Activated T-cell treated with anti-CD3 and anti-CD28 coated beads for 1 hour (primary cell): ENCODE data around the gene IL32.

Source experiments
- DNase-seq: peaks from one replicate; pipeline ENCODE4 v3.0.0-alpha.2; 2020; ENCODE audit warnings: low read depth

The IL32 gene

DNA sequence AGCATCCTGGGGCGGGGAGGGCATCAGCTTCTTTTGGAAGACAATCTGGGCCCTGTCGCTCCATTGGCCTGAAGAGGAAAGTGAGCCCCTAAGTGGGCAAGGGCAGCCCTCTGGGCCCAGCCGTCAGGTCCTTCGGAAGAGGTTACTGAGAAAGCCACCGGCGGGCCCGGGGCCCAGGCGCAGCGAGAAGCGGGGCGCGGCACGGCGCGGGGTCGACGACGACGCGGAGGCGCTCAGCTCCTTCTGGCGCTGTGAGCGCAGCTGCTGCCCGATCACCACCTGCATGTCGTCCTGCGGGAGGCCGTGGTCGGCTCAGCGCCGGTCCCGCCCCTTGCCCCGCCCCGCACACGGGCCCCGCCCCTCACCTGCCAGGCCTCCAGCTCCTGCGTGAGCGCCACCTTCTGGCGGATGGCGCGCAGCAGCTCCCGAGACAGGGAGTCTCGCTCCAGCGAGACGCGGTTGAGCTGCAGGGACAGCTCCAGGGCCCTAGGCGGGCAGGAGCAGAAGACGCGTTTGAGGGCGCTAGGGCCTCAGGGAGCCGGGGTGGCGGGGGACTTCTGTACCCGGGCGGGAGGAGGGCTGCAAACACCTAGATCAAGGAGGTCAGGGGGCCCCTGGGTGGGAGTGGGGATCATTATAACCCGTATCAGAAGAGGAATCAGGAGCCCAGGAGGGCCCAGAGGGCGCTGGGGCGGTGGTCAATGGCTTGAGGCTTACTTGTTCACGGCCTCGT lies 37.3 kb upstream of the IL32 start:
- peak; percentile 85 for DNase-seq

DNA sequence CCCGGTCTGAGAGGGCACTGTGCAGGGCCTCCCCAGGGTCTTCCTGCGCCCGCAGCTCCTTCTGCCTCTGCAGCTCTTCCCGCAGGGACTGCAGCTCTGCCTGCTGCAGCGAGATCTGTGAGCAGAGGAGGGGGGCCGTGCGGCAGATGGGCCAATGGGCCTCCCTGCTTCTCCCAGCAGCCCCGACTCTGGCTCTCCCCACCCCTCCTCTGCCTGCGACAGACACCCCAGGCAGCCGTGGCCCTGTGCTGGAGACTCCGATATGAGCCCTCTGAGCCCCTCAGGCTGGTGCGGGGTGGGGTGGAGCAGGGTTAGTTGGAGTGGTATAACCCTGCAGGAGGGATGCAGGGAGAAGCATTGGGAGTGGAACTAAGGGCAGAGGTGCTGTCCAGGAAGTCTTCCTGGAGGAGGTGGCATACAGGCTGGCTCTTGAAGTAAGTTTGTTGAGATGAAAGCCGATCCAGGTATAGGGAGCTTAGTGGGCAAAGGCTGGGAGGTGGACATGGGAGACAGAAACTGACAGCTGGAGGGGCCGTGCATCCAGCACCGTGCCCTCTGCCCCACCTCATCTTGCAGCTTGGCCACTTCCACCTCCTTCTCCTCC lies 36.6 kb upstream of the IL32 start:
- DNase-seq, result no peak

DNA sequence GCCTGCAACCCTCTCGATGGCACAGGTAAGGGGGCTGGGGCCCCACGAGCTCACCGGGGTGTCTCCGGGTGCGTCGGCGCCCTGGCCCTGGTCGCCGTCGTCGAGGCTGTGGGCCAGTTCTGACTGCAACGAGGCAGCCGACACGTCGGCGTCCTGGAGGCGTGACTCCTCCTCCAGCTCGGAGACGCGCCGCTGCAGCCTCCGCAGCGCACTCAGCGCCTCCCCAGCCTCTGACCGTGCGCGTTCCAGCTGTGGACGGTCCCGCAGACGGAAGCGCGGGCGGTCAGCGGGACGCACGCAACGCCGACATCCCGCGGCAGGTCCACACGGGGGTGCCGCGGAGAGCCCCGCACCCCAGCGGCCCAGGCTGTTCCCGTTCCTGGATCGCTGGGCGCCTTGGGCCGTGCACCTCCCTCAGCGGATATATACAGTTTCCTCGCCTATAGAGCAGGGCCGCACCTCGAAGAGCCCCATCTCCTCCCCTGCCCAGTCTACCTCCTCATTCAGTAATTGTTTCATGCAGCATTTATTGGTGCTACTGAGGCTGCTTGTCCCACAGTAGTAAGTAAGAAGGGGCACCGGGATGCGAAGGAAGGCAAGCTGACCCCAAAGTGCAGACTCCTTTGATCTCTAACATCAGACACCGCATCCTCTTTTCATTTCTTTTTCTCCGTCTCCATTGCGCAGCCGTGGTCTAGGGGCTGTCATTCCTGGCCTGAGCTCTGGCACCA lies 35.8 kb upstream of the IL32 start:
- no peak for DNase-seq

DNA sequence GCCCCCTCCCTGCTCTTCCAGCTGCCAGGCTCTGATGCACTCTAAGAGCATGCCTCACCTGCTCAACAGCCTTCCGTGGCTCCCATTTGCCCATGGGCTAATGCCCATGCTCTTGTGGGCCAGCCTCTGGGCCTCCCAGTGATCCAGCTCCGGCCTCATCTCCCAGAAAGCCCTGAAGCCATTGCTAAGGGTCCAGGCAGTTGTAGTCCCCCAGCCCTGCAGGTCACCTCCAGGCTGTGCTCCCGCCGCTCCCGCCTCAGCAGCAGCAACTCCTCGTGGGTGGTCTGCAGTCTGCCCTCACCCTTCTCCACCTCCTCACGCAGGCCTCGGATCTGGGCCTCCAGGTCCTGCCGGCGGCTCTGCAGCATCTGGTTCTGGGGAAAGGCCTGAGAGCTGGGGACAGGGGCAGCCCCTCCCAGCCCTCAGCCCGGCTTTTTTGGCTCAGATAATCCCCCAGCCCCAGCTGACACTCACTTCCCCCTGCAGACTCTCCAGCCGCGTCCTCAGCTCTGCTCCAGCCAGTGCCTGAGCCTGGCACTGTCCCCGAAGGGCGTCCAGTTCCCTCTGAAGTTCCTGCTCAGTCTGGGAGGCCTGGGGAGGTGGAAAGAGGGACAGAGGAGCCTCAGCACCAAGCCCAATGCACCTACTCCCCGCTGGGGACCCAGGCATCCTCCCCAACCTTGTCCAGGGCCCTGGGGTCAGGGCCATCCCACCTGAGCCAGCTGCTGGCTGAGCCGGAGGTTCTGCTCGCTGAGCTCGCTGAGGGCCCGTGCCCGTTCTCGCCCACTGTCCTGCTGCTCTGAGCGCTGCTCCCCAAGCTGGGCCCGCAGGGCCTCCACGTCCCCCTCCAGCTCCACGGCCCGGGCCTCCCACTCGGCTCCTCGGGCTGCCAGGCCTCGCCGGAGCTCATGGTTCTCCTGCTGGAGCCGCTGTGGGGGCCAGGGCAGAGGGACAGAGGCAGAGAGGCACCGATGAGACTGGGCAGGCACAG lies 34.9 kb upstream of the IL32 start:
- DNase-seq, result no peak

DNA sequence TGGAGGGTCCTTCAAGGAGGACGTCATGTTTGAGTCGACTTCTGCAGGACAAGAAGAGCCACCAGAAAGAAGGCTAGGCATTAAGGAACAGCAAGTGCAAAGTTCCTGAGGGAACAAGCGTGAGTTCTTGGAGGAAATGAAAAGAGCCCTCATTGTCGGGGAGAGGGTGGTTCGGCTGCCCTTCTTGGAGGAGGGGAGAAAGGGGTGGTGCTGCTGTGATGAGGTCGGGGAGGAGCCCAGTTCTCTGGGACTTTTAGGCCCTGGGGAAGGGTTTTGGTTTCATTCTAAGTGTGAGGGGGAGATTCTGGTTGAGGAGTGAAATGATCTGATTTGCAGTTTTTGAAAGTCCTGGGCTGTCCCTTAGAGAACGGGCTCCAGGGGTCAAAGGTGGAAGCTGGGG lies 32.8 kb upstream of the IL32 start:
- DNase-seq, result no peak

DNA sequence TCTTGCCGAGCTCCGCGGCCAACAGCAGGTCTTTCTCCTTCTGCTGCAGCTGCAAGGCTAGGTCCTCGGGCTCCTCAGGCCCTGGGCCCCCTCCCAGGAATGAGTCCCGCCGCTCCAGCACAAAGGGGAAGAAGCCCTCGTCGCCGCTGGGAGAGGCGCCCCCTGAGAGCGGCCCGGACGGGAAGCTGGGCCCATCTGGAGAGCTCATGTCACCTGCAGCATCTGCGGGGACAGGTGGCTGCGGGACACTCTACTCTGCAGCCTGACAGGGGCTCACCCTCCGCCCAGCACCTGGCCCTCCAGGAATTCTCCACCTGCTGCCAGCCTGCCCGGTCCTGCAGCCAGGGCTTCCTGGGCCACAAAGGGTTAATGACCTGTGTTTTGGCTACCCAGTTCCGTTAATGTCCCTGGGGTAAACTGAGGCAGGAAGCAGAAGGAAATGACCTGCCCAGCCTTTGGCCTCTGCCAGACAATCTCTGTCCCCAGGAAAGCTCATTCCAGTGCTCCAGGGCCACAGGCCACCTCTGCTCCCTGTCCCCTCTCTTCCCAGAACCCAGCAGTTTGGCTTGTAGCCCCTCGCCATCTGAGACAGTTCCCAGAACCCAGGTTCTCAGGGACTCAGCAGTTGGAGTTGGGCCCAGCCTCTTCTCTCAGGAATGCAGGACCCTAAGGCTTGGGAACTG lies 30.0 kb upstream of the IL32 start:
- no peak for DNase-seq

DNA sequence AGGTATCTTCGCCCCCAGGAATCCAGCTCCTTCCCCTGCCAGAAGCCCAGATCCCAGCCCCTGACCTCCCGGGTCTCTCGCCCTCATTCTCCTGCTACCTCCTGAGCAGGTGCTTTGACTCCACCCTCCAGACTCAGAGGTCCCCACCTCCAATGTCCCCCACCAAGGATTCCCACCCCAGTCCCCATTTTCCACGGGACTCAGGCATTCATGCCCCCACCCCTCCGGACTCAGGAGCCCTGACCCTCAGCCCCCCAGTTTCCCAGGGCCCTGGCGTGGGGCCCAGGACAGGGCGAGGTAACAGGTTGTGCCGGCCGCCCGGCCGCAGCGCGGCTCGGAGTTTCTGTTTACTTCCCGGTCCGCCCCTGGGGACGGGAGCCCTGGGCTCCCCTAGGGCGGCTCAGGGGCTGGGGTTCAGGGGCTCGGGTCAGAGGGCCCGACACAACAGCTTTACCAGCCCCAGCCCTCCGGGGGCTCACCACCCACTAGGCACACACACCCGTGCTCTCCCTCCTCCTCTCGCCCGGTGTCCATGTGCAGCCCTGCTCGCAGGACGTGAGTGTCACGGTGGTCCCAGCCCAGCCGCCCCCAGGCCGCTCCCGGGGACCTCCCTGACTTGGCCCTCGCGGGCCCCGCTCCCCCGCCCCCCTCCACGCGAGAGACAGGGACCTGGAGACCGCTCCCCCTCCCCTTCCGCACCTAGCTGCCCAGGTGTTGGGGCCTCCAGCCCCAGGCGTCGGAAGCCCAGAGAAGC lies 29.3 kb upstream of the IL32 start:
- no peak for DNase-seq

DNA sequence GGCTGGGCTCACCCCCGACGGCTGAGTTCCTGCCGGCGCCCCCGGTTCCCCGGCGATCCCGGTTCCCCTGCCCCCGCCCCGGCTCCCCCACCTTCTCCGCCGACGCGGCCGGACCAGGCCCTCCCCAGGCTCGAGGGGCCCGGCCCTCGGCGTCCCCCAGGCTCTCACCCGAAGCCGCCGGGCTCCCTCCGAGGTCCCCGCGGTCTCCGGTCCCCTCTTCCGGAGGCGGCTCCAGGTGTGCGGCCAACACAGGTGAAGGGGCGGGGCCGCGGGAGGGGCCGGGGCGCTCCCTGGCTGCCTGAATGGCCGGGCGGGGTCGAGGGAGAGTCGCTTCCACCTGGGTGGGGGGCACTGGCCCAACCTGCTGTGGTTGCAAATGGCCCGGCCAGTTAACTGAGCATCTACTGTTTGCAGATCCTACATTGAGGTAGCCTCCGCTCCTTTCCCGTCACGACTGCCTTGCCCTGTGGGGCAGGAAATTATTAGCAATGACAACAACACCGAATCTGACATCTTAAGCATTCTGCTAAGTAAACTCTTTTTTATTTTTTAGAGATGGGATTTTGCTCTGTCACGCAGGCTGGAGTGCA lies 28.6 kb upstream of the IL32 start, which contains the start of gene BICDL2:
TSS of gene BICDL2 (minus strand) at position 219 of the 590 bp plus-strand sequence. CDS start 1,448 bp downstream, outside the sequence.
- no peak for DNase-seq

DNA sequence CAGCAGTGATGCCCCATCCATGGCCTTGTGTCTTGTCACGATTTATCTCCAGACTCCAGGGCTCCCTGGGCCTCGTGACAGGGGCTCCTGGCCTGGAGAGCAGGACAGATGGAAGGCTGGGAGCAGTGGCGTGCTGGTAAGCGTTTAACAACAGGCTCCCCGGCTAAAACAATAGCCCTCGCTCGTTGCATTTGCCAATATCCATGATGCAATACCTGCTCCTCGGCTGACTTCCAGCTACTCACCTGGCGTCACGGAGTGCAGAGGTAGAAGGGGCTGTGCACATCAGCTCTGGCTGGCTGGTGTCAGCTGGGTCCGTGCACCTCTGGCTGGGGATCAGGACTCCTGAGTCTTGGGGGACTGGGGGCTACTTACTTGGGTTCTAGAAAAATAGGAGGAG lies 27.2 kb upstream of the IL32 start:
- DNase-seq, result no peak

DNA sequence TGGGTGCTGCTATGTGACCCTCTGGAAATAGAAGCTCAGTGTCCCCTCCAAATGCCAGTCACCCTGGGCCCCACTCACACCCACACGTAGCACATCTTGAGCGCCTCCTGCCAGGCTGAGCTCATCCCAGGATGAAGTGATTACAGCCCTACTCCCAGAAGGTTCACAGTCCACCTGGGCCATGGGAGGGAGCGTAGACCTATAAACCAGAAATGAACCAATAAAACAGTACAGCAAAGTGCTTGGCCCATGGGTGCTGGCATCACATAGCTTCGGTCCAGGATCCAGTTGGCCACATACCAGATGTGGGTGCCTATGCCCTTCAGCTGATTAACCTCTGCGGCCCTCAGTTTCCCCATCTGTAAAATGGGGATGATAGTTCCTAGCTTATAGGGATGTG lies 26.5 kb upstream of the IL32 start:
- no peak for DNase-seq

DNA sequence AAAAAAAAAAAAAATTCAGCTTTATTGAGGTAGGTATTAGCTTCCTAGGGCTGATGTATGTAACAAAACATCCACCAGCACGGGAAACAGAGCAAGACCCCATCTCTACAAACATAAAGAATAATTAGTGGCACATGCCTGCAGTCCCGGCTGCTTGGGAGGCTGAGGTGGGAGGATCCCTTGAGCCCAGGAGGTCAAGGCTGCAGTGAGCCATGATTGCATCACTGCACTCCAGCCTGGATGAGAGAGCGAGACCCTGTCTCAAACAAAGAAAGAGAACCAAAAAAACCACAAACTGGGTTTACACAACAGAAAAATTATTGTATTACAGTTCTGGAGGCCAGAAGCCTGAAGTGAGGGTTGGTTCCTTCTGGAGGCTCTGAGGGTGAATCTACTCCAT lies 23.1 kb upstream of the IL32 start:
- DNase-seq, result no peak

DNA sequence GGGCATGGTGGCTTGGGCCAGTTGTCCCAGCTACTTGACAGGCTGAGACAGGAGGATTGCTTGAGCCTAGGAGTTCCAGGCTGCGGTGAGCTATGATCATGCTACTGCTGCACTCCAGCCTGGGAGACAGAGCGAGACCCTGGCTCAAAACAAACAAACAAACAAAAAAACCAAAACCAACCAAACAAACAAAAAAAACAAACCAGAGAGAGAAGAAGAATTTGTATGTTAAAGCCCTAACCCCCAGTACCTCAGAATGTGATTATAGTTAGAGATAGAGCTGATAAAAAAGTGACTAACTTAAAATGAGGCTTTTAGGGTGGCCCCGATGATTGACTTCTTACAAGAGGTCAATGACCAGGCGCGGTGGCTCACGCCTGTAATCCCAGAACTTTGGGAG lies 20.7 kb upstream of the IL32 start:
- no peak for DNase-seq

DNA sequence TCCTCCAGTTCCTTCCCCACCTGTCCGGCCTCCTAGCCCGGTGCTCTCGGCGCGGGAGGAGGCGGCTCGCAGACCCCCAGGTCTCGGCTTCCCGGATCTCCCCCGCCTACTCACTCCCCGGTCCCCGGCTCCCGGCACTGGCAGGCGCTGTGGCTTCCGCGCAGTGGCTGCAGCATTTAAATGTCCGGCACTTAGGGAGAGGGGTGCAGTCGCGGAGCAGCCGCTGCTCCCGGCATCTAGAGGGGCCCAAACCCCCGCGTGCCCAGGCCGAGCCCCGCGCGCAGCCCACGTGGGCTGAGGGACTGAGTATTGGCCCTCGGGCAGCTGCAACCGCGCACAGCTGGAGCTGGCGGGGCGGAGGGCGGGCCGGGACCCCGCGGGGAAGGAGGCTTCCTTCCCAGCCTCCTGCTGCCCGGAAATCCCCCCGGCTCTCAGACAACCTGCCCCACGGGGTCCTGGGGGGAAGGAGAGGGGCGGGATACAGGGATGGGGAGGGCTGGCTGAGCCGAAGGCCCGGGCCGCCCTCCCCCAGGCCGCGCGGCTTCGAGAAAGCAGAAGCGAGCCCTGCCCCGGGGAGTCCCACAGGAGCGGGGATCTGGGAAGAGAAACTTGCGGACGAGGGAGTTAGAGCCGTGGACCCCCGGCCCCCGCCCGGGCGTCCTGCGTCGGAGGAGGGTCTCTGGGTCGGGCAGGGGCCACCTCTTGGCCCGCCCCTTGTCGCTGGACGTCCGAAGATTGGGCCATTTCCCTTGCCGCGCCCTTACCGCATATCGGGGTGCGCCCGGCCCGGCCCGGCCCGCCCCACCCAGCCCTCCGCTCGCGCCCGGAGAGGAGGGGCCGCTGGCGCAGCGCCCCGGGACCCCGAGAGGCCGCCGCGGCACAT lies 19.4 kb upstream of the IL32 start, which contains the start of gene MMP25:
TSS of gene MMP25 (plus strand) at position 804 of the 883 bp plus-strand sequence. CDS start 357 bp downstream, outside the sequence.
- DNase-seq, result no peak

DNA sequence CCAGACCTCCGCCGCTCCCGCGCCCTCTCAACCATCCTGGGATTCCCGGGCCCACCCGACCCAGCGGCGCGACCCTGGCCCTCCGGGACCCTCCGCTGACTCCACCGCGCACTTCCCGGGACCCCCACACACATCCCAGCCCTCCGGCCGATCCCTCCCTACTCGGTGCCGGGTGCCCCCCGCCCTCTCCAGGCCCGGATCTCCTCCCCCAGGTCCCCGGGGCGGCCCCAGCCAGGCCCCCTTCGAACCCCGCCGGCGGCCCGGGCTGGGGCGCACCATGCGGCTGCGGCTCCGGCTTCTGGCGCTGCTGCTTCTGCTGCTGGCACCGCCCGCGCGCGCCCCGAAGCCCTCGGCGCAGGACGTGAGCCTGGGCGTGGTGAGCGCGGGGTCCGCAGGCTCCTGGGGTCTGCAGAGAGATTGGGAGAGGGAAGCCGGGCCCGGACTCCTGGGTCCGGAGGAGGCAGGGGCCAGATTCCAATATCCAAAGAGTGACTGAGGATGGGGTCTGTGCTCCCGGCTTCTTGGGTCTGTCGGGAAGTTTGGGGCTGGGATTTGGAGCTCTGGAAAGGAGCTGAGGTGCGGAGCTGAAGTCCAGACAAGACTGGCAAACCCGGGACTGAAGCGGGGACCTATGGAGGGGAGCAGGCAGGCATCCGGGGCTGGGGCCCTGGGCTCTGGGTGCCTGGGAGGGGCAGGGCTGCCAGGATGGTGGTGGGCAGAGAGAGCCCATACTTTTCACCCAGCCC lies 18.6 kb upstream of the IL32 start:
- DNase-seq, result no peak

DNA sequence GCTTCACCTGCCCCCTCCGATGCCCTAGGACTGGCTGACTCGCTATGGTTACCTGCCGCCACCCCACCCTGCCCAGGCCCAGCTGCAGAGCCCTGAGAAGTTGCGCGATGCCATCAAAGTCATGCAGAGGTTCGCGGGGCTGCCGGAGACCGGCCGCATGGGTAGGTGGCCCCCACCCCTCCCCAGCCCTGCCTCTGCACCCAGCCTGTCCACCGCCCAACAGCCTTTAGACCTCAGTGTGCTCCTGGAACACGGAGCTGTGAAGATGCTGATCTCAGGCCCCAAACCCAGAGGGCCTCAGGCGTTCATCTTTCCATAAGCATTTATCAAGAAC lies 18.1 kb upstream of the IL32 start:
- DNase-seq, result no peak

DNA sequence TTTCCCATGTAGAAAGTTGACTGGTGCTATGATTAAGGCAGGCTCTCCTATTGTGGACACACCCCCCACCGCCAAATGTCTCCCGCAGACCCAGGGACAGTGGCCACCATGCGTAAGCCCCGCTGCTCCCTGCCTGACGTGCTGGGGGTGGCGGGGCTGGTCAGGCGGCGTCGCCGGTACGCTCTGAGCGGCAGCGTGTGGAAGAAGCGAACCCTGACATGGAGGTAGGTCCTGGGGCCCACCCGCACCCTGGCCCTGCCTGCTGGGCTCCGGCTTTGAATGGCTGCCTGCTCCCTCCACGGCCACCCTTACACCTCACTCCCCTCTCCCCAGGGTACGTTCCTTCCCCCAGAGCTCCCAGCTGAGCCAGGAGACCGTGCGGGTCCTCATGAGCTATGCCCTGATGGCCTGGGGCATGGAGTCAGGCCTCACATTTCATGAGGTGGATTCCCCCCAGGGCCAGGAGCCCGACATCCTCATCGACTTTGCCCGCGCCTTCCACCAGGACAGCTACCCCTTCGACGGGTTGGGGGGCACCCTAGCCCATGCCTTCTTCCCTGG lies 15.4 kb upstream of the IL32 start:
- DNase-seq, result no peak

DNA sequence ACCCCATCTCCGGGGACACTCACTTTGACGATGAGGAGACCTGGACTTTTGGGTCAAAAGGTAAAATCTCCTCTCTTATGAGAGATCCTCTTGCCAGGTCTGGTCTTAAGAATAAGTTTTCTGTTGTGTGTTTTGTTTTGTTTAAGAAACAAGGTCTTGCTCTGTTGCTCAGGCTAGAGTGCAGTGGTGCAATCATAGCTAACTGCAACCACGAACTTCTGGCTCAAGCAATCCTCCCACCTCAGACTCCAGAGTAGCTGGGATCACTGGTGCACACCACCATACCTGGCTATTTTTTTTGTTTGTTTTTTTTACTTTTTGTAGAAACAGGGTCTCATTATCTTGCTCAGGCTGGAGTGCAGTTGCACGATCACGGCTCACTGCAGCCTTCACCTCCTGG lies 15.0 kb upstream of the IL32 start:
- no peak for DNase-seq

DNA sequence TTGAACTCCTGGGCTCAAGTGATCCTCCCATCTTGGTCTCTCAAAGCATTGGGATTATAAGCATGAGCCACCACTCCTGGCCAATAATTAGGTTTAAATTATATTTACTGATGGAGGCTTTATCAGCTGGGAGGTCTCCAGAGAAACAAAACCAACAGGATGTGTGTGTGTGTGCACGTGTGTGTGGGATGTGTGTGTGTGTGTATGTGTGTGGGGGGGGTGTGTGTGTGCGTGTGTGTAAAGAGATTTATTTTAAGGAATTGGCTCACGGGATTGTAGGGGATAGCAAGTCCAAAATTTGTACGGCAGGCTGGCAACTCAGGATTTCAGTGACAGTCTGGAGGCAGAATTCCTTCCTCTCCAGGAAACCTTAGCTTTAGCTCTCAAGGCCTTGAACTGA lies 14.4 kb upstream of the IL32 start:
- DNase-seq, result no peak
